Progenitor cell of endocrine pancreas (in vitro differentiated cells): ENCODE results near the gene AGBL1. TPM values are rescaled to one million over a fixed set of nuclear protein-coding genes. Genes with fewer than 3 reads are reported as not detected.

Experiments
- DNase-seq: peaks from one replicate; pipeline ENCODE4 v3.0.0; 2021; ENCODE audit warnings: low spot score; ENCODE audit not compliant: unreplicated experiment
- H3K27ac Mint-ChIP-seq: 2 replicates; pipeline ENCODE4 v1.8.0; 2021; ENCODE audit warnings: mild to moderate bottlenecking, moderate library complexity, mixed read lengths
- H3K27me3 Mint-ChIP-seq: 2 replicates; pipeline ENCODE4 v1.8.0; 2021; ENCODE audit warnings: mixed read lengths
- H3K36me3 Mint-ChIP-seq: 2 replicates; pipeline ENCODE4 v1.8.0; 2022; ENCODE audit warnings: mixed read lengths; ENCODE audit not compliant: insufficient read depth
- H3K4me1 Mint-ChIP-seq: 2 replicates; pipeline ENCODE4 v1.8.0; 2021; ENCODE audit warnings: low read depth, mixed read lengths
- H3K4me3 Mint-ChIP-seq: 2 replicates; pipeline ENCODE4 v1.8.0; 2021; ENCODE audit warnings: low read depth, mild to moderate bottlenecking, moderate library complexity, mixed read lengths
- H3K9me3 Mint-ChIP-seq: 2 replicates; pipeline ENCODE4 v1.8.0; 2021; ENCODE audit warnings: low read depth, mixed read lengths
- total RNA-seq: library from RNA; stranded (reverse); gene quantifications from 2 replicates; pipeline ENCODE4 v1.2.1, GENCODE V29; 2021
- TF ChIP-seq, protein P1 (sequence below): fragments of 200-600 bp; sonication (generic); IDR thresholded peaks from one replicate; pipeline ENCODE4 v1.5.0; 2021; ENCODE audit warnings: antibody characterized with exemption, mild to moderate bottlenecking; ENCODE audit not compliant: unreplicated experiment

Gene AGBL1
- total RNA-seq, 1 donor from 2014 or later, result not detected

DNA sequence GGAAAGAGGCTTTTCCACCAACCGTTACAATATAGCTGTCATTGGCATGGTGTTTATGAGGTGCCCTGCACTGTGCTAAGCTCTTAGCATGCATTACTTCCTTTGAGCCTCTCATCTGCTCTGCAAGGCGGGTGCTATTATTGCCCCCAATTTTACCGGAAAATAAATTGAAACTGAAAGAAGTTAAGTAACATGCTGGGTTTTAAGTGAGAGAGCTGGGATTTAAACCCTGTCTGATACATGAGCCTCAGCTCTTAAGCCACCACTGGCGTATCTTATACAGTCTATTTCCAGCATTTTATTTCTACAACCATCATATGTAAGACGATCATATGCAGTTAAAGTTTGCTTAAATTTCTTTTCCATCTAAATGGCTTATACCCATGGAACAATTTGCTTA lies 81.6 kb downstream of the AGBL1 start:
- no peak overlapping the region for H3K4me3 Mint-ChIP-seq
- no peak for DNase-seq
- H3K27me3 Mint-ChIP-seq, result no peaks in the 10 kb centered on the region
- H3K4me1 Mint-ChIP-seq, result no peaks in the 10 kb centered on the region
- H3K9me3 Mint-ChIP-seq, result no peaks in the 10 kb centered on the region
- H3K36me3 Mint-ChIP-seq, result no peaks in the 10 kb centered on the region
- no peak overlapping the region for H3K27ac Mint-ChIP-seq
- TF ChIP-seq, protein P1, sequence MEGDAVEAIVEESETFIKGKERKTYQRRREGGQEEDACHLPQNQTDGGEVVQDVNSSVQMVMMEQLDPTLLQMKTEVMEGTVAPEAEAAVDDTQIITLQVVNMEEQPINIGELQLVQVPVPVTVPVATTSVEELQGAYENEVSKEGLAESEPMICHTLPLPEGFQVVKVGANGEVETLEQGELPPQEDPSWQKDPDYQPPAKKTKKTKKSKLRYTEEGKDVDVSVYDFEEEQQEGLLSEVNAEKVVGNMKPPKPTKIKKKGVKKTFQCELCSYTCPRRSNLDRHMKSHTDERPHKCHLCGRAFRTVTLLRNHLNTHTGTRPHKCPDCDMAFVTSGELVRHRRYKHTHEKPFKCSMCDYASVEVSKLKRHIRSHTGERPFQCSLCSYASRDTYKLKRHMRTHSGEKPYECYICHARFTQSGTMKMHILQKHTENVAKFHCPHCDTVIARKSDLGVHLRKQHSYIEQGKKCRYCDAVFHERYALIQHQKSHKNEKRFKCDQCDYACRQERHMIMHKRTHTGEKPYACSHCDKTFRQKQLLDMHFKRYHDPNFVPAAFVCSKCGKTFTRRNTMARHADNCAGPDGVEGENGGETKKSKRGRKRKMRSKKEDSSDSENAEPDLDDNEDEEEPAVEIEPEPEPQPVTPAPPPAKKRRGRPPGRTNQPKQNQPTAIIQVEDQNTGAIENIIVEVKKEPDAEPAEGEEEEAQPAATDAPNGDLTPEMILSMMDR, result no peak

DNA sequence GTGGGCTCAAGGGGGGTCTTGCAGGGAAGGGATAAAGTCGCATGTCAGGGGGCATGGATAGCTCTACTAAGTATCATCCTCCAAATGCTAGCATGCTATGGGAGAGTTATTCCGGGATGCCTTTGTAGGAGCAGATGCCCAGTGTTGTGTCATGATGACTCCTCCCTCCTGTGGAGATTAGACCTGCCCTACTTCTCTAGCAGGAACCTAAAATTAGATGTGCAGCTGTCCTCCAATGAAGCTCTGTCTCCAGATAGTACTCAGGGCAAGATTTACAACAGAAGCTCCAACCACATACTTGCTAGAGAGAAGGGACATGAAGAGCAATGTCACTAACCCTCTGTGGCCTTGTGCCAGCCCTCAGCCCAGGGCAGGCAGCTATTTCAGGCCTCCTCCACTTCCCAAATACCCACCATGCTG lies 82.5 kb downstream of the AGBL1 start:
- H3K9me3 Mint-ChIP-seq, result no peaks in the 10 kb centered on the region
- no peaks in the 10 kb centered on the region for H3K27me3 Mint-ChIP-seq
- TF ChIP-seq, protein P1, result no peak
- no peak overlapping the region for H3K27ac Mint-ChIP-seq
- DNase-seq, result no peak
- H3K4me1 Mint-ChIP-seq, result no peaks in the 10 kb centered on the region
- no peaks in the 10 kb centered on the region for H3K36me3 Mint-ChIP-seq
- H3K4me3 Mint-ChIP-seq, result no peak overlapping the region

DNA sequence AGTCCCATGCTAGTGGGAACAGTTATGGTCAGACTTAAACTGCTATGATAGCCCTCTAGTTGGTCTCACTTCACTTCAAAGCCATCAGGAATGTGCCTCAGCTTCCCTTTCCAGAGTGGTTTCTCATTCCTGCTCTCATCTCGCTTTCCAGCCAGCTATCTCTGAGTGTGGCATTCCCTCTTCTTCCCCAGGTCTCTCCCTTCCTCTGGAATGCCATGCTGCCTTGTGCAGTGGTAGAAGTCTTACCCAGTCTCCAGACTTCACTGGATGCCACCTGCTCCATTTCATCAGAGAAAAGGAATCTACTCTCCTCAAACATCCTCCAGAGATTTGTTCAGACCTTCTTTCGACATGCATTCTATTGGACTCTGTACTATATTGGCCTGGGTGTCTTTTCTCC lies 83.0 kb downstream of the AGBL1 start:
- Mint-ChIP-seq H3K27ac (no peak overlapping the region), H3K36me3 (no peaks in the 10 kb centered on the region), H3K4me1 (no peaks in the 10 kb centered on the region), H3K27me3 (no peaks in the 10 kb centered on the region), H3K9me3 (no peaks in the 10 kb centered on the region), H3K4me3 (no peak overlapping the region)
- TF ChIP-seq, protein P1, result no peak
- DNase-seq, result no peak

DNA sequence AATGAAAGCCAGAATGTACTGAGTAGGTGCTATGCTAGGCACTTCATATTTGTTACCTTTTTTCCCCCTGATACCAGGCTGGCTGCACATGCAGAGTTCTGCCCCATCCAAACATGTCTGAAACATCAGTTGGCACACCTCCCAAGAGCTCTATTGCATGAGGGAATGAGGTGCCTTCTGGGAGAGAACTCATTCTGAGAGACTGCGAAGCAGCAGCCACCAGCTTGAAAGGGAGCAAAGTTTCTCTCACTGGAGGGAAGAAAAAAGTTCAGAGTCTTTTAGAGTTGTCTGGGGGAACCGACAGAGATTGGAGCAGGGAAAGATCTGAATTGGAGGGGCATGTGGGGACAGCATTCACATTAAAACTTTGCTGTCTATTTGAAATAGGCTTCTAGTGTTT lies 84.1 kb downstream of the AGBL1 start:
- Mint-ChIP-seq H3K36me3 (no peaks in the 10 kb centered on the region), H3K27ac (no peak overlapping the region), H3K4me1 (peaks cover 5% of the 10 kb centered on the region), H3K9me3 (no peaks in the 10 kb centered on the region), H3K4me3 (no peak overlapping the region), H3K27me3 (no peaks in the 10 kb centered on the region)
- no peak for DNase-seq
- TF ChIP-seq, protein P1, result no peak

DNA sequence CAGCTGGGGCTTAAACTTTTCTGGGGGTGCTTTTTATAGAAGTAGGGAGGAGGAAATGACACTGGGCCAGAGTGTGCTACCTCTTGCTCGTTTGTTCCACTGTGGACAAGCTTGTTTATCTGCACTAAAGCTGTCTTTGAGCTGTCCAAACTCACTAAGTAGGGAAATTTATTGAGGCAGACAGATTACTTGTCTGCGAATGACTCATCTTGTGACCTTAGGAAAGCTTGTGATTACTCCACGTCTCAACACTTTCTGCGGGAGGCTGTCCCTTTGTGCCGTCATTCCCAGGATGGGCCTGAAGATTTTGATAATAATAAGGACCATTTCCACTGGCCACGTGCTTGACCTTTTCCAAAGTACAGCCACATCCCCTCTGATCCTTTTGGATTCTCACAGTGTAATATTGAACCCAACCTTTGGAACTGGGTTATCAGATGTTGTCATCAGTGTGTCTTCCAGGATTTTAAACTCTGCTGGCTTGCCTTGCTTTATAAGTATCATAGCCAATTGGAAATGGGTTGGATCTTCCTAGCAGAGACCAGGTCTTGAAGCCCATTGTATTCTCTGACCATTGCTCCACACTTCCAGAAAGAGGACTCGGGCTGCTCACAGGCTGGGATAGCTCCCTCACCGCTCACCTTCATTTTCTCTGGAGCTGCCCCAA lies 84.7 kb downstream of the AGBL1 start:
- H3K9me3 Mint-ChIP-seq, result no peaks in the 10 kb centered on the region
- H3K27me3 Mint-ChIP-seq, result no peaks in the 10 kb centered on the region
- peaks cover 5% of the 10 kb centered on the region for H3K4me1 Mint-ChIP-seq
- TF ChIP-seq, protein P1, result no peak
- no peaks in the 10 kb centered on the region for H3K36me3 Mint-ChIP-seq
- no peak for DNase-seq
- H3K27ac Mint-ChIP-seq, result peak overlapping the region; percentile 60
- H3K4me3 Mint-ChIP-seq, result no peak overlapping the region
